AG09319 (cell line): ENCODE measurements around the gene AQP12B.
"Not testable (repeated sequence)": the region's sequence is repeated elsewhere in the genome, so short reads cannot be mapped to it uniquely, and the experiment has no call there.

Source experiments
- DNase-seq: peaks from one replicate; pipeline ENCODE4 v3.0.0-alpha.2; 2010; ENCODE audit warnings: low read depth; ENCODE audit errors: extremely low read depth
- TF ChIP-seq, protein P1 (sequence below): IDR thresholded peaks from 2 replicates; pipeline ENCODE4 v1.5.1; 2011; ENCODE audit warnings: low read depth, mild to moderate bottlenecking, inconsistent platforms, low read length, moderate library complexity

AQP12B gene, protein sequence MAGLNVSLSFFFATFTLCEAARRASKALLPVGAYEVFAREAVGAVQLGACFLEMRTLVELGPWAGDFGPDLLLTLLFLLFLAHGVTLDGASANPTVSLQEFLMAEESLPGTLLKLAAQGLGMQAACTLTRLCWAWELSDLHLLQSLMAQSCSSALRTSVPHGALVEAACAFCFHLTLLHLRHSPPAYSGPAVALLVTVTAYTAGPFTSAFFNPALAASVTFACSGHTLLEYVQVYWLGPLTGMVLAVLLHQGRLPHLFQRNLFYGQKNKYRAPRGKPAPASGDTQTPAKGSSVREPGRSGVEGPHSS

DNA sequence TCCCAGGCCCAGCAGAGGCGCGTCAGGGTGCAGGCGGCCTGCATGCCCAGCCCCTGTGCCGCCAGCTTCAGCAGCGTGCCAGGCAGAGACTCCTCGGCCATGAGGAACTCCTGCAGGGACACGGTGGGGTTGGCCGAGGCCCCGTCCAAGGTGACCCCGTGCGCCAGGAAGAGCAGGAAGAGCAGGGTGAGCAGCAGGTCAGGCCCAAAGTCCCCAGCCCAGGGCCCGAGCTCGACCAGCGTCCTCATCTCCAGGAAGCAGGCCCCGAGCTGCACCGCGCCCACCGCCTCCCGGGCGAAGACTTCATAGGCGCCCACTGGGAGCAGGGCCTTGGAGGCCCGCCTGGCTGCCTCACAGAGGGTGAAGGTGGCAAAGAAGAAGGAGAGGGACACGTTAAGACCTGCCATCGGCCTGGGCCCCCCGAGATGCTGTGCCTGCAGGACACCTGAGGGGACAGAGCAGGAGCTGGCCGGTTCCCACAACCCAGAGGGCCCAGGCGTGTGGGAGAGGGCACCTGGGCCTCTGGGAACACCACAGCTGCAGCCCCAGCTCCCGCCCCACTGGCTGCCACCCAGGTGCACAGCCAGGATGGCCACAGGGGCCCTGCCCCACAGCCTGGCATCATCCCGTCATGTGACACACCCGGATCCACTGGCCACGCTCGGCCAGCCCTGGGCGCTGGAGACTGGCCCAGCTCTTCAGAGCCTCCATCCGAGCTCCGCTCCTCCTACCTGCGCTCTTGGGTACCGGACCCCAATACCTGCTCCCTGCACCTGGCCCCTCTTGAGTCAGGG, at the start of gene AQP12B:
AQP12B (minus strand) TSS at position 455 of the 794 bp plus-strand sequence; CDS start at position 407, 48 bp downstream.
- DNase-seq: not testable (repeated sequence)

DNA sequence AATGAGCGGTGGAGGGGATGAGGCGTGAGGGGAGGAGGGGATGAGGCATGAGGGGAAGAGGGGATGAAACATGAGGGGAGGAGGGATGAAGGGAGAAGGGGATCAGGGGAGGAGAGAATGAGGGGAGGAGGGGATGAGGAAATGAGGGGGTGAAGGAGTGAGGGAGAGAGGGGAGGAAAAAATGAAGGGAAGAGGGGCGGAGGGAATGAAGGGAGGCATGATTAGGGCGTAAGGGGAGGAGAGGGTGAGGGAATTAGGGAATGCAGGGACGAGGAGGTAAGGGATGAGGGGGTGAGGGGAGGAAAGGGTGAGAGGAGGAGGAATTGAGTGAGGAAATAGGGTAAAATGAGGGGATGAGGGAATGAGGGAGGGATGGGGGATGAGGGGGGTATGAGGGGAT, 49.5 kb upstream of the AQP12B start:
- TF ChIP-seq, protein P1, sequence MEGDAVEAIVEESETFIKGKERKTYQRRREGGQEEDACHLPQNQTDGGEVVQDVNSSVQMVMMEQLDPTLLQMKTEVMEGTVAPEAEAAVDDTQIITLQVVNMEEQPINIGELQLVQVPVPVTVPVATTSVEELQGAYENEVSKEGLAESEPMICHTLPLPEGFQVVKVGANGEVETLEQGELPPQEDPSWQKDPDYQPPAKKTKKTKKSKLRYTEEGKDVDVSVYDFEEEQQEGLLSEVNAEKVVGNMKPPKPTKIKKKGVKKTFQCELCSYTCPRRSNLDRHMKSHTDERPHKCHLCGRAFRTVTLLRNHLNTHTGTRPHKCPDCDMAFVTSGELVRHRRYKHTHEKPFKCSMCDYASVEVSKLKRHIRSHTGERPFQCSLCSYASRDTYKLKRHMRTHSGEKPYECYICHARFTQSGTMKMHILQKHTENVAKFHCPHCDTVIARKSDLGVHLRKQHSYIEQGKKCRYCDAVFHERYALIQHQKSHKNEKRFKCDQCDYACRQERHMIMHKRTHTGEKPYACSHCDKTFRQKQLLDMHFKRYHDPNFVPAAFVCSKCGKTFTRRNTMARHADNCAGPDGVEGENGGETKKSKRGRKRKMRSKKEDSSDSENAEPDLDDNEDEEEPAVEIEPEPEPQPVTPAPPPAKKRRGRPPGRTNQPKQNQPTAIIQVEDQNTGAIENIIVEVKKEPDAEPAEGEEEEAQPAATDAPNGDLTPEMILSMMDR: no peak
- DNase-seq: no peak

DNA sequence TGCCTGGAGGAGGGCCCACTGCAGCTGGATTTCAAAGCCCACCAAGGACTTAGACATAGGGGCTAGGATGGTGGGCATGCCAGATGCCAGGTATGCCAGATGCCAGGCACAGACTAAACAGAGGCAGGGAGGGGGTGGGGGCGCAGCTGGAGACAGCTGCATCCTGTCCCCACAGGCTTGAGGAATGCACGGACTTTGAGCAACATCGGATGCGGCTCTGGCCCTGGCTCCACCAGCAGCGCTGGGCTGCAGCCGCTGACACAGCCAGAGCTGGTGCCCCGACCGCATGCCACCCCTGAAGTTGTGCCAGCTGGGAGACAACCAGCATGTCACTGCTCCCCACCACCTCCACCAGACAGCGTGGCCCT, 48.5 kb upstream of the AQP12B start:
- no peak for DNase-seq

DNA sequence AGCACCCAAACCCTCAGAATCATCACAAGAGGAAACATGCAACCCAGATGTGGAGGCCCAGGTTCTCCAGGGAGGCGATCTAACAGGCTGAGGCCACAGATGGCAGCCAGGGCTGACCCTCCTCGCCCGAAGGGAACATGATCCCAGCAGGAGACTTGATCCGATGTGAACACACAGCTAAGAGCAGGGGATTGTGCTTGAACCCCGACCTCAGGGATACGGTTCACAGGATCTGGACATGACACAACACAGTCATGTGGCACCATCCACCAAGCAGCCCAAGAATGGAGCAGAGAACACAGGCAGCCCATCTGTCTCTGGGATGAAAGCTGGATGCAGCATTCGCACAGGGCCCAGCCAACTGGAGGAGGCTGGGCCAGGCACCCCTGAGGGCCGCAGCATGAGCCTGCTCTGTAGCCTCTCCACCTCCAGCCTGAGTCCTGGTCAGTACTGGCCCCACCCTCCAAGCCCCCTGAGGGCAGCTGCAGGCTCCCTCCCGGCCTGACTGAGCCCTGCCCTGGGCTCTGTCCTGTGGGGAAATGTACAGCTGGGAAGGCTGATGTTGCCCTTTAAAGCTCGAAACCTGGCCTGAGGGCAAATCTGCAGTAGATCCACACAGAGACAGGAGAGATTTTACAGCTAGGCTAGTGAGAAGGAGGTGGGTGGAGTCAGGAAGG, 48.0 kb upstream of the AQP12B start:
- no peak for DNase-seq
- TF ChIP-seq, protein P1: no peak

More for the DNA sequence above, 48.5 kb upstream of the AQP12B start:
- TF ChIP-seq, protein P1: no peak

DNA sequence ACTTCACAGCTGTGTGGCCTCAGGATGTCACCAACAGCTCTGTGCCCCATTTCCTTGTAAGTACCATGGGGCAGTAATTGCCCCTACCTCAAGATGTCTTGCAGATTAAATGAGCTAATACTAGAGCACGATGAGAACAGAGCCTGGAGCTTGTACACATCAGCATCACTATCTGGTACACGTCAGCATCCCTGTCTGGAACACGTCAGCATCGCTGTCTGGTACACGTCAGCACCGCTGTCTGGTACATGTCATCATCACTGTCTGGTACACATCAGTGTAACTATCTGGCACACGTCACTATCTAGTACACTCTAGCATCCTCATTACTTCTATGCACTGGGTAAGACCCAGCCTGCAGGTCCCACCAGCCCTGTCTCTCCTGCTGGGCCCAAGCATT, 46.1 kb upstream of the AQP12B start:
- TF ChIP-seq, protein P1: no peak
- DNase-seq: no peak

DNA sequence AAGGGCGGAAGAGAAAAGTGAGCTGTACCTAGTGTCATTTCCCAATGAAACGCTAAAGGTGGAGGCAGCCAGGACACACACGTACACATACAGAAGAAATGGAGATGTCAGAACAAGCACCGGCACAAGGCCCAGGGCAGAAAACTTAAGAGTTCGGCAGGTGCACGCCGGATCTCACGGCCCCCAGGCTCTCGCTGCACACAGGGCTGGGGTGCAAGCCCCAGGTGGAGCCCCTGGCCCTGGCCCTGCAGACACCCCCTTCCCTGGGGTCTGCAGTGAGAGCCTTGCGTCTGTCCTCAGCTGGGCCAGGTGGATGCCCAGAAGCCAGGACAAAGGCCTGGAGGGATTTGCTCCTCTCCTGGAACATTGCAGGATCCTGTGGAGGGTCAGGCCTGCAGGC, 45.7 kb upstream of the AQP12B start:
- TF ChIP-seq, protein P1: no peak
- no peak for DNase-seq

DNA sequence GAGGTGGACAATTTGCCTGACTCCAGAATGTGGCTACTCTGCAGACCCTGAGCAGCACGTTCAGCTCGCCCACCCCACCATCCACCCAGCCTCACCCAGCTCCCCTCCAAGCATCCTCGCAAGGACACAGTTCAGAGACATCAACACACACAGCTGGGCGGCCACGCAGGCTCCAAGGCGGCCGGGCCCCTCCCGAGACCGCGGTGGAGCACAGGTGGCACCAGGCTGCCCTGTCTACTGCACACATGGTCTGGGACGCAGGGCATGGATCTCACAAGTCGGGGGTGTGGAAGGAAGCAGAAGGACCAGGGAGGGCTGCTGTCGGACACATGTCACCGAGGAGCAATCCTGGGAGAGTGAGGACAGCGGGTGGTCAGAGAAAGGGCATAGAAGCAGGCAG, 45.2 kb upstream of the AQP12B start:
- TF ChIP-seq, protein P1: no peak
- DNase-seq: no peak
